ENCODE results near the gene DDIAS.
"Not testable (repeated sequence)": the region's sequence is repeated elsewhere in the genome, so short reads cannot be mapped to it uniquely, and the experiment has no call there.

DDIAS gene

GRCh38 chr11:82901165-82901921, at the start of gene DDIAS:
TSS of gene DDIAS (plus strand) at chr11:82901736. CDS start at chr11:82914739, 13,003 bp downstream.
- ATAC-seq, result peak; percentile 70 to 72

- ATAC-seq, result no peak
Observed at GRCh38 chr11:82854242-82854641, 47.3 kb upstream of the DDIAS start.

- ATAC-seq, result not testable (repeated sequence)
Observed at GRCh38 chr11:82854916-82855315, 46.6 kb upstream of the DDIAS start.

GRCh38 chr11:82855616-82856015, 45.9 kb upstream of the DDIAS start:
- no peak for ATAC-seq

- no peak for ATAC-seq
Observed at GRCh38 chr11:82857145-82857544, 44.4 kb upstream of the DDIAS start.

- no peak for ATAC-seq
Observed at GRCh38 chr11:82858133-82858532, 43.4 kb upstream of the DDIAS start.

- ATAC-seq, result no peak
Observed at GRCh38 chr11:82858556-82859091, 42.9 kb upstream of the DDIAS start.

GRCh38 chr11:82859750-82860149, 41.8 kb upstream of the DDIAS start:
- ATAC-seq, result no peak

- ATAC-seq, result no peak
Observed at GRCh38 chr11:82862379-82862778, 39.2 kb upstream of the DDIAS start.

- ATAC-seq, result no peak
Observed at GRCh38 chr11:82863209-82863608, 38.3 kb upstream of the DDIAS start.

- ATAC-seq, result no peak
Observed at GRCh38 chr11:82864268-82864667, 37.3 kb upstream of the DDIAS start.

- ATAC-seq, result no peak
Observed at GRCh38 chr11:82865841-82866240, 35.7 kb upstream of the DDIAS start.

- ATAC-seq, result peak in 1 of 2 donors; percentile 38
Observed at GRCh38 chr11:82867495-82868082, 33.9 kb upstream of the DDIAS start.

- ATAC-seq, result no peak
Observed at GRCh38 chr11:82869657-82870056, 31.9 kb upstream of the DDIAS start.

GRCh38 chr11:82871646-82872045, 29.9 kb upstream of the DDIAS start:
- no peak for ATAC-seq

- no peak for ATAC-seq
Observed at GRCh38 chr11:82872377-82873150, 29.0 kb upstream of the DDIAS start.

GRCh38 chr11:82873919-82874333, 27.6 kb upstream of the DDIAS start:
- no peak for ATAC-seq

GRCh38 chr11:82874646-82875523, 26.7 kb upstream of the DDIAS start:
- no peak for ATAC-seq

GRCh38 chr11:82883853-82884252, 17.7 kb upstream of the DDIAS start:
- ATAC-seq, result no peak

GRCh38 chr11:82889133-82890001, 12.2 kb upstream of the DDIAS start:
- ATAC-seq, result no peak

GRCh38 chr11:82890002-82890341, 11.6 kb upstream of the DDIAS start:
- no peak for ATAC-seq

All from activated CD4-positive, CD25-positive, alpha-beta regulatory T cell treated with anti-CD3 and anti-CD28 coated beads, Interleukin-2, amount 50 U/mL, for 24 hours (primary cell).